ENCODE measurements around the gene PGM3.
A peak's percentile ranks its signal among the peaks of the same experiment; 100 is the strongest.

Gene PGM3

DNA sequence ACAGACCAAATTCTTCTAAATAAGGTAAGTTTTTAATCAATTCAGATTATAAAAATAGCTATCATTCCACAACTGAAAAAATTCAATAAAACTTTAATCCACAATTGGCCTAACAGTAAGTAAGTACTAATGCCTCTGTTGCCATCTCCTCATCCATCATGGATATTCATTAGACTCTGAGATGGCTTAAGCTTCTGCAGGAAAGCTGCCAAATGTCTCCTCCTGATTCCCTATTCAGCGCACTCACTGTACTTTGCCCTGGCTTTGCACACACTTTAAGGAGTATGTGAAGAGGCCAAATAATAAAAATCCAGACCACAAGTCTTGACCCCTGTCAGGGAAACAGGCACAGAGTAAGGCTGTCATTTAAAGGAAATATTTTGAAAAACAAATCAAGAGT, 23.6 kb downstream of the PGM3 start:
- Histone ChIP-seq H3K4me2 (ENCODE audit: insufficient read depth, low read length, poor library complexity, severe bottlenecking) (no peak overlapping the region), H2BK15ac (ENCODE audit: low read length) (no peak overlapping the region), H2AFZ (ENCODE audit: low read length) (no peak overlapping the region), H3K36me3 (replicated peaks in 1 of 2; ENCODE audit: control insufficient read depth in 2 of 2, insufficient read depth in 2 of 2, low read length in 2 of 2) (peaks cover 27 to 98% of the 10 kb centered on the region in 2 donors), H3K9ac (ENCODE audit: low read depth, low read length, poor library complexity) (no peak overlapping the region), H3K18ac (ENCODE audit: low read length) (no peak overlapping the region), H3K9me3 (replicated peaks in 1 of 2; ENCODE audit: control insufficient read depth in 2 of 2, insufficient read depth in 1 of 2, low read depth in 1 of 2, low read length in 2 of 2) (no peaks in the 10 kb centered on the region), H2BK120ac (ENCODE audit: low read depth, low read length) (no peak overlapping the region), H2AK5ac (ENCODE audit: low read depth, low read length) (no peak overlapping the region), H3K27ac (replicated peaks; ENCODE audit: low read length) (no peak overlapping the region), H4K8ac (ENCODE audit: low read depth, low read length) (no peak overlapping the region), H3K4ac (ENCODE audit: low read length) (peak overlapping the region; percentile 76), H2BK5ac (ENCODE audit: low read length) (no peak overlapping the region), H3K79me1 (ENCODE audit: low read depth, low read length) (peaks cover 2% of the 10 kb centered on the region), H3K14ac (ENCODE audit: low read length) (no peak overlapping the region), H3K23ac (ENCODE audit: low read depth, low read length, poor library complexity) (no peak overlapping the region), H3K27me3 (ENCODE audit: control insufficient read depth in 3 of 3, insufficient read depth in 3 of 3, low read depth in 1 of 3, low read length in 3 of 3) (no peaks in the 10 kb centered on the region), H4K91ac (ENCODE audit: low read depth, low read length, poor library complexity) (no peak overlapping the region), H3K4me1 (ENCODE audit: control insufficient read depth in 2 of 2, insufficient read depth in 1 of 2, low read depth in 1 of 2, low read length in 2 of 2) (no peaks in the 10 kb centered on the region), H2BK12ac (ENCODE audit: low read length) (no peak overlapping the region), H3K4me3 (ENCODE audit: low read length in 2 of 2) (no peak overlapping the region)
- no peak for DNase-seq (ENCODE audit: low spot score)
- WGBS, 2 donors (ENCODE audit: extremely low coverage in 2 of 2, insufficient read length in 2 of 2, insufficient replicate concordance in 1 of 2): no CpG with 5 or more reads among the region's 1 CpG

DNA sequence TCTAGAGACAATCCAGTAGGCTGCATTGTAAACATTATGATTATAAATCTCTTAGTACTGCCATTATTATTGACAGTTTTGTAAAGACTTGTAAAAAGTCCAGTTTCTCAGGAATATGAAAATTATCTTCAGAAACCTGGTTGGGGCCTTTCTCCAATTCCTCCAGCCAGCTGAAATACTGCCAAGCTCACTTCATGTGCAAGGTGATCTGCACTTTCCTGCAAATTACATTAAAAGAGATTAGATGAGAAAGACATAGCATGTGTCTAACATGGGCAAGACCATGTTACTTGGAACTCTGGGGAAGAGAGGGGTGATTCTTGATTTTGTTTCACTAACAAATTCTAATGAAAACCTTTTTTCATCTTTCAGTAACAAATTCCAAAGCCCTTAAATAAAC, 24.0 kb downstream of the PGM3 start:
- no peak for DNase-seq (ENCODE audit: low spot score)
- H2AK5ac ChIP-seq (ENCODE audit: low read depth, low read length): no peak overlapping the region

DNA sequence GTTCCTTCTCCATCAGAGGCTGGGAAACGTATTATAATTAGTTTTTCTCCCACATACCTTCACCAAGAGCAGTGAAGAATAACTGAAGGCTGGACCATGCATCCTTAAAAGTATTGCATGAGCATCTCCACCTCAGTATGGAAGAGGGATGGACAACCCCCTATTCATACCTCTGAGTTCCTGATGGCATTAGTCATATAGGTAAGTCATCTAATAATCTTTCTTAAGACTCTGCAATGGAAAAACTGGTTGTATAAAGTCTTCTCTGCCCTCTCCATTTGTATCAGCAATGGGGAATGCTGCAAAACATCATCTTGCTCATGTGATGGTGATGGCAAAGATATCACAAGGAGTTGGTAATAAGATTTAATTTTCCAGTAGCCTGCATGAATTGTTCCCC, 24.5 kb downstream of the PGM3 start:
- H3K27ac ChIP-seq (replicated peaks; ENCODE audit: low read length): no peak overlapping the region
- no peak overlapping the region for H2AK5ac ChIP-seq (ENCODE audit: low read depth, low read length)
- peaks cover 26 to 100% of the 10 kb centered on the region in 2 donors for H3K36me3 ChIP-seq (replicated peaks in 1 of 2; ENCODE audit: control insufficient read depth in 2 of 2, insufficient read depth in 2 of 2, low read length in 2 of 2)
- H3K4me1 ChIP-seq (ENCODE audit: control insufficient read depth in 2 of 2, insufficient read depth in 1 of 2, low read depth in 1 of 2, low read length in 2 of 2): no peaks in the 10 kb centered on the region
- no peak overlapping the region for H3K4ac ChIP-seq (ENCODE audit: low read length)
- H2BK5ac ChIP-seq (ENCODE audit: low read length): no peak overlapping the region
- H2BK120ac ChIP-seq (ENCODE audit: low read depth, low read length): no peak overlapping the region
- no peak overlapping the region for H3K9ac ChIP-seq (ENCODE audit: low read depth, low read length, poor library complexity)
- H3K18ac ChIP-seq (ENCODE audit: low read length): no peak overlapping the region
- H3K14ac ChIP-seq (ENCODE audit: low read length): no peak overlapping the region
- DNase-seq (ENCODE audit: low spot score): no peak
- no CpG with 5 or more reads among the region's 1 CpG for WGBS, 2 donors (ENCODE audit: extremely low coverage in 2 of 2, insufficient read length in 2 of 2, insufficient replicate concordance in 1 of 2)
- H3K9me3 ChIP-seq (replicated peaks in 1 of 2; ENCODE audit: control insufficient read depth in 2 of 2, insufficient read depth in 1 of 2, low read depth in 1 of 2, low read length in 2 of 2): no peaks in the 10 kb centered on the region
- H2AFZ ChIP-seq (ENCODE audit: low read length): no peak overlapping the region
- H3K4me2 ChIP-seq (ENCODE audit: insufficient read depth, low read length, poor library complexity, severe bottlenecking): no peak overlapping the region
- H3K23ac ChIP-seq (ENCODE audit: low read depth, low read length, poor library complexity): no peak overlapping the region
- no peak overlapping the region for H3K4me3 ChIP-seq (ENCODE audit: low read length in 2 of 2)
- peaks cover 2% of the 10 kb centered on the region for H3K79me1 ChIP-seq (ENCODE audit: low read depth, low read length)
- H4K8ac ChIP-seq (ENCODE audit: low read depth, low read length): no peak overlapping the region
- H2BK15ac ChIP-seq (ENCODE audit: low read length): no peak overlapping the region
- H2BK12ac ChIP-seq (ENCODE audit: low read length): no peak overlapping the region
- no peaks in the 10 kb centered on the region for H3K27me3 ChIP-seq (ENCODE audit: control insufficient read depth in 3 of 3, insufficient read depth in 3 of 3, low read depth in 1 of 3, low read length in 3 of 3)
- H4K91ac ChIP-seq (ENCODE audit: low read depth, low read length, poor library complexity): no peak overlapping the region

More for the DNA sequence above, 24.0 kb downstream of the PGM3 start:
- no peaks in the 10 kb centered on the region for H3K4me1 ChIP-seq (ENCODE audit: control insufficient read depth in 2 of 2, insufficient read depth in 1 of 2, low read depth in 1 of 2, low read length in 2 of 2)
- H2BK5ac ChIP-seq (ENCODE audit: low read length): no peak overlapping the region
- H2BK12ac ChIP-seq (ENCODE audit: low read length): no peak overlapping the region
- no peak overlapping the region for H3K23ac ChIP-seq (ENCODE audit: low read depth, low read length, poor library complexity)
- H3K4ac ChIP-seq (ENCODE audit: low read length): no peak overlapping the region
- peaks cover 27 to 98% of the 10 kb centered on the region in 2 donors for H3K36me3 ChIP-seq (replicated peaks in 1 of 2; ENCODE audit: control insufficient read depth in 2 of 2, insufficient read depth in 2 of 2, low read length in 2 of 2)
- H3K4me3 ChIP-seq (ENCODE audit: low read length in 2 of 2): no peak overlapping the region
- H2BK15ac ChIP-seq (ENCODE audit: low read length): no peak overlapping the region
- no peaks in the 10 kb centered on the region for H3K9me3 ChIP-seq (replicated peaks in 1 of 2; ENCODE audit: control insufficient read depth in 2 of 2, insufficient read depth in 1 of 2, low read depth in 1 of 2, low read length in 2 of 2)
- H3K27ac ChIP-seq (replicated peaks; ENCODE audit: low read length): no peak overlapping the region
- no peaks in the 10 kb centered on the region for H3K27me3 ChIP-seq (ENCODE audit: control insufficient read depth in 3 of 3, insufficient read depth in 3 of 3, low read depth in 1 of 3, low read length in 3 of 3)
- no peak overlapping the region for H3K4me2 ChIP-seq (ENCODE audit: insufficient read depth, low read length, poor library complexity, severe bottlenecking)
- H3K14ac ChIP-seq (ENCODE audit: low read length): no peak overlapping the region
- no peak overlapping the region for H3K9ac ChIP-seq (ENCODE audit: low read depth, low read length, poor library complexity)
- no peak overlapping the region for H2BK120ac ChIP-seq (ENCODE audit: low read depth, low read length)
- no peak overlapping the region for H3K18ac ChIP-seq (ENCODE audit: low read length)
- no peak overlapping the region for H4K8ac ChIP-seq (ENCODE audit: low read depth, low read length)
- no peak overlapping the region for H4K91ac ChIP-seq (ENCODE audit: low read depth, low read length, poor library complexity)
- H3K79me1 ChIP-seq (ENCODE audit: low read depth, low read length): peaks cover 2% of the 10 kb centered on the region
- H2AFZ ChIP-seq (ENCODE audit: low read length): no peak overlapping the region

DNA sequence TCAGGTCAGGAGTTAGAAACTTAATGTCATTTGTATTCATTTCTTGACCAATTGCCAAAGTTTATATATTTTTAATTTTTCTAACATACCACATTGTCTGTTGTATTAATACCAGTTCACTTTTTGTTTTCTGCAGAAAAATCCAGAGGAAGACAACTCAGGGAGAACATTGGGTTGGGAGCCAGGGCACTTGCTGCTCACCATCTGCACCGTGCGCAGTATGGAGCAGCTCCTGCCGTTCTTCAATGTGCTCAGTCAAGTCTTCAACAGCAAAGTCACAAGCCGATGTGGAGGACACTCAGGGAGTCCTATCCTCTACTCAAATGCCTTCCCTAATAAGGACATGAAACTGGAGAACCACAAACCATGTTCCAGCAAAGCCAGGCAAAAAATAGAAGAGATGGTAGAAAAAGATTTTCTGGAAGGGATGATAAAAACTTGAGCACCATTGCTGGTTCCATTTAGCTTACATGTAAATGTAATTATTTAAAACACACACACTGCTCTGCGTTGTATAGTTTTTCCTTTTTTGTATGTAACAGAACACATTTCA, 25.3 kb downstream of the PGM3 start:
- no peak overlapping the region for H2BK15ac ChIP-seq (ENCODE audit: low read length)
- H3K23ac ChIP-seq (ENCODE audit: low read depth, low read length, poor library complexity): no peak overlapping the region
- H2BK120ac ChIP-seq (ENCODE audit: low read depth, low read length): no peak overlapping the region
- H3K9me3 ChIP-seq (replicated peaks in 1 of 2; ENCODE audit: control insufficient read depth in 2 of 2, insufficient read depth in 1 of 2, low read depth in 1 of 2, low read length in 2 of 2): no peaks in the 10 kb centered on the region
- no peak overlapping the region for H3K9ac ChIP-seq (ENCODE audit: low read depth, low read length, poor library complexity)
- H3K18ac ChIP-seq (ENCODE audit: low read length): no peak overlapping the region
- H3K4me1 ChIP-seq (ENCODE audit: control insufficient read depth in 2 of 2, insufficient read depth in 1 of 2, low read depth in 1 of 2, low read length in 2 of 2): no peaks in the 10 kb centered on the region
- H2BK5ac ChIP-seq (ENCODE audit: low read length): no peak overlapping the region
- no peak overlapping the region for H3K4ac ChIP-seq (ENCODE audit: low read length)
- no peak overlapping the region for H3K14ac ChIP-seq (ENCODE audit: low read length)
- H4K8ac ChIP-seq (ENCODE audit: low read depth, low read length): no peak overlapping the region
- DNase-seq (ENCODE audit: low spot score): no peak
- no peak overlapping the region for H3K4me3 ChIP-seq (ENCODE audit: low read length in 2 of 2)
- no peaks in the 10 kb centered on the region for H3K27me3 ChIP-seq (ENCODE audit: control insufficient read depth in 3 of 3, insufficient read depth in 3 of 3, low read depth in 1 of 3, low read length in 3 of 3)
- no peak overlapping the region for H2AK5ac ChIP-seq (ENCODE audit: low read depth, low read length)
- H3K36me3 ChIP-seq (replicated peaks in 1 of 2; ENCODE audit: control insufficient read depth in 2 of 2, insufficient read depth in 2 of 2, low read length in 2 of 2): peaks cover 24 to 100% of the 10 kb centered on the region in 2 donors
- no CpG with 5 or more reads among the region's 5 CpGs for WGBS, 2 donors (ENCODE audit: extremely low coverage in 2 of 2, insufficient read length in 2 of 2, insufficient replicate concordance in 1 of 2)
- H2BK12ac ChIP-seq (ENCODE audit: low read length): no peak overlapping the region
- H4K91ac ChIP-seq (ENCODE audit: low read depth, low read length, poor library complexity): no peak overlapping the region
- no peak overlapping the region for H2AFZ ChIP-seq (ENCODE audit: low read length)
- no peak overlapping the region for H3K27ac ChIP-seq (replicated peaks; ENCODE audit: low read length)
- H3K4me2 ChIP-seq (ENCODE audit: insufficient read depth, low read length, poor library complexity, severe bottlenecking): no peak overlapping the region
- peaks cover 2% of the 10 kb centered on the region for H3K79me1 ChIP-seq (ENCODE audit: low read depth, low read length)
